Spleen (tissue), 11 donors: ENCODE data around the gene AHSA1. TPM values are rescaled to one million over a fixed set of nuclear protein-coding genes. Genes with fewer than 3 reads are reported as not detected.

Experiments used
- DNase-seq: peaks from one replicate; pipeline ENCODE4 v3.0.0-alpha.2; 2020
- H3K27ac ChIP-seq, 8 donors: fragments of 200-600 bp; sonication (generic) in 7 of 8; 1 replicate in 4 of 8; 2 replicates in 4 of 8; pipeline versions ENCODE4 v1.5.0 to v1.8.0; 2016 to 2021; ENCODE audit warnings: inconsistent platforms in 4 of 8, mild to moderate bottlenecking in 4 of 8, moderate library complexity in 1 of 8
- H3K27me3 ChIP-seq, 7 donors: fragments of 200-600 bp; sonication (generic) in 6 of 7; replicated peaks in 1 of 7; 1 replicate in 4 of 7; 2 replicates in 3 of 7; pipeline versions ENCODE4 v1.5.0 to v1.8.0; 2016 to 2021; ENCODE audit warnings: inconsistent platforms in 3 of 7, mild to moderate bottlenecking in 1 of 7
- H3K36me3 ChIP-seq, 6 donors: fragments of 200-600 bp; sonication (generic) in 5 of 6; 1 replicate in 4 of 6; 2 replicates in 2 of 6; pipeline versions ENCODE4 v1.5.0 to v1.8.0; 2016 to 2021; ENCODE audit warnings: inconsistent platforms in 2 of 6
- H3K4me1 ChIP-seq, 6 donors: fragments of 200-600 bp; sonication (generic) in 5 of 6; 1 replicate in 3 of 6; 2 replicates in 3 of 6; pipeline versions ENCODE4 v1.5.0 to v1.8.0; 2016 to 2021; ENCODE audit warnings: inconsistent platforms in 3 of 6
- H3K4me3 ChIP-seq, 8 donors: fragments of 200-600 bp; sonication (generic) in 7 of 8; 1 replicate in 4 of 8; 2 replicates in 4 of 8; pipeline versions ENCODE4 v1.5.0 to v1.8.0; 2016 to 2021; ENCODE audit warnings: inconsistent platforms in 4 of 8, mild to moderate bottlenecking in 4 of 8, moderate library complexity in 2 of 8
- H3K9me3 ChIP-seq, 8 donors: fragments of 200-600 bp; sonication (generic) in 7 of 8; 1 replicate in 4 of 8; 2 replicates in 4 of 8; pipeline versions ENCODE4 v1.5.0 to v1.8.0; 2016 to 2021; ENCODE audit warnings: inconsistent platforms in 4 of 8
- POLR2A ChIP-seq, 3 donors: fragments of 450-650 bp; IDR thresholded peaks; one replicate each; pipeline ENCODE4 v1.5.1; 2017; ENCODE audit warnings: antibody characterized with exemption in 3 of 3, mild to moderate bottlenecking in 1 of 3
- POLR2AphosphoS5 ChIP-seq, 3 donors: sonication (generic); formaldehyde crosslinking; IDR thresholded peaks; one replicate each; pipeline ENCODE4 v1.5.1; 2017; ENCODE audit warnings: antibody characterized with exemption in 3 of 3
- WGBS, 5 donors: extraction: QIAGEN DNeasy Blood & Tissue Kit in 3 of 5; methylation state at CpG; one replicate each; pipeline versions ENCODE4 v1.1.5 to v1.1.7; 2013 to 2018; 5-methylcytosine and 5-hydroxymethylcytosine counted together
- intact Hi-C: fragments of 100-400 bp; cut with DNase I; formaldehyde crosslinking; loops from one replicate; pipeline ENCODE4 v1.15.0; 2023; ENCODE audit warnings: low total_unique reads
- polyA plus RNA-seq, 3 donors: library from polyadenylated mRNA; stranded (reverse); fragments of 200-250 nt; gene quantifications; one replicate each; pipeline ENCODE4 v1.2.1, GENCODE V29; 2013
- total RNA-seq, 7 donors: library from RNA; depleted of rRNA in 3 of 7; stranded (reverse); fragments of >200 nt in 3 of 7; fragmentation: NEBNext Ultra II Directional in 4 of 7; extraction: Animal tissue kit (Norgen Biotek cat#: 25700) in 4 of 7; gene quantifications; one replicate each; pipeline versions ENCODE4 v1.1.0 to v1.2.1, GENCODE V29; 2016 to 2021
- TF ChIP-seq, protein P1 (sequence below), 11 experiments: fragments of 200-600 bp in 7 of 11; fragments of 450-650 bp in 4 of 11; sonication (generic) in 4 of 11; IDR thresholded peaks in 8 of 11; conservative IDR thresholded peaks in 3 of 11; 1 replicate in 7 of 11; 2 replicates in 4 of 11; pipeline versions ENCODE4 v1.4.0 to v1.8.0; 2016 to 2021; ENCODE audit warnings: antibody characterized with exemption in 11 of 11, inconsistent platforms in 4 of 11, mild to moderate bottlenecking in 1 of 11
- donor health status: healthy with polysubstance abuse.
- donor health status: DM: no; HTN: no; CAD: no; lungs with moderate emphysema.
- donor health status: DM: no; HTN: no; CAD: no.
- donor health status: Bipolar disorder and iron deficiency.
- donor health status: healthy.
- donor health status: DM: no; HTN: no; CAD: no.
- donor health status: DM: yes; HTN: yes; CAD: no.

The AHSA1 gene
- total and polyA plus RNA-seq, 10 donors, result 41.5 to 126 (median 80.7) TPM

DNA sequence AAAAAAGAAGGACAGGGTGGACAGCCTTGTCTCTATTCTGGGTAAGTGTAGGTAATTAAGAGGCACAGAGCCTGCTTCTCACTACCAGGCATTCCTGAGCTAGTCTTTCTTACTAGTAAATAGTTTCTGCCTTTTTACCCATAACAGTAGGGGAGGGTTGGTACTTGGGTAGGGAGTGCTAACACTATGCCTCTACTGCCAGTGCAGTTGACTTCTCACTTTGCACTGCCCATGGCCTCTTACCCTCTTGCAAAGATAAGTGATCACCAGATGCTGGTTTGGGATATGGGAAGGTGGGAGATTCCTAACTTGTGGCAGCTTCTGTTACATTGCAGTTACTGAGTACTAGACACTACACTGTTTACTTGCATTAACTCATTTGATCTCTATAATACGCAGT is 11.6 kb downstream of the AHSA1 start:
- Histone ChIP-seq H3K4me1 (no peaks in the 10 kb centered on the region), H3K4me3 (no peak overlapping the region), H3K27me3 (no peaks in the 10 kb centered on the region), H3K27ac (no peak overlapping the region), H3K9me3 (no peaks in the 10 kb centered on the region), H3K36me3 (peaks cover 8 to 61% (median 55%) of the 10 kb centered on the region in 6 donors)
- 89 to 100% (median 95%) methylated on average over 1 of the region's 1 CpG for WGBS, 5 donors
- TF ChIP-seq, protein P1, sequence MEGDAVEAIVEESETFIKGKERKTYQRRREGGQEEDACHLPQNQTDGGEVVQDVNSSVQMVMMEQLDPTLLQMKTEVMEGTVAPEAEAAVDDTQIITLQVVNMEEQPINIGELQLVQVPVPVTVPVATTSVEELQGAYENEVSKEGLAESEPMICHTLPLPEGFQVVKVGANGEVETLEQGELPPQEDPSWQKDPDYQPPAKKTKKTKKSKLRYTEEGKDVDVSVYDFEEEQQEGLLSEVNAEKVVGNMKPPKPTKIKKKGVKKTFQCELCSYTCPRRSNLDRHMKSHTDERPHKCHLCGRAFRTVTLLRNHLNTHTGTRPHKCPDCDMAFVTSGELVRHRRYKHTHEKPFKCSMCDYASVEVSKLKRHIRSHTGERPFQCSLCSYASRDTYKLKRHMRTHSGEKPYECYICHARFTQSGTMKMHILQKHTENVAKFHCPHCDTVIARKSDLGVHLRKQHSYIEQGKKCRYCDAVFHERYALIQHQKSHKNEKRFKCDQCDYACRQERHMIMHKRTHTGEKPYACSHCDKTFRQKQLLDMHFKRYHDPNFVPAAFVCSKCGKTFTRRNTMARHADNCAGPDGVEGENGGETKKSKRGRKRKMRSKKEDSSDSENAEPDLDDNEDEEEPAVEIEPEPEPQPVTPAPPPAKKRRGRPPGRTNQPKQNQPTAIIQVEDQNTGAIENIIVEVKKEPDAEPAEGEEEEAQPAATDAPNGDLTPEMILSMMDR (IDR thresholded peaks at IDR 0.05 in 8 of 11, conservative IDR thresholded peaks at IDR 0.05 in 3 of 11), result no peak
- TF ChIP-seq POLR2AphosphoS5 (IDR thresholded peaks at IDR 0.05) (no peak), POLR2A (IDR thresholded peaks at IDR 0.05) (no peak)
- intact Hi-C loops, result no loop called here
- no peak for DNase-seq

- intact Hi-C loops, result no loop called here
- no peak for DNase-seq
- WGBS, 5 donors, result 87 to 92% (median 90%) methylated on average over 5 of the region's 5 CpGs
- TF ChIP-seq POLR2A (IDR thresholded peaks at IDR 0.05), result no peak
- no peak for TF ChIP-seq POLR2AphosphoS5 (IDR thresholded peaks at IDR 0.05)
- TF ChIP-seq, protein P1 (IDR thresholded peaks at IDR 0.05 in 8 of 11, conservative IDR thresholded peaks at IDR 0.05 in 3 of 11), result no peak
- Histone ChIP-seq H3K4me1 (no peaks in the 10 kb centered on the region), H3K27ac (no peak overlapping the region), H3K4me3 (no peak overlapping the region), H3K9me3 (no peaks in the 10 kb centered on the region), H3K36me3 (peaks cover 3 to 53% (median 47%) of the 10 kb centered on the region in 6 donors), H3K27me3 (no peaks in the 10 kb centered on the region)
These were observed 12.5 kb downstream of the AHSA1 start for GRCh38 chr14:77470224-77470870.

DNA sequence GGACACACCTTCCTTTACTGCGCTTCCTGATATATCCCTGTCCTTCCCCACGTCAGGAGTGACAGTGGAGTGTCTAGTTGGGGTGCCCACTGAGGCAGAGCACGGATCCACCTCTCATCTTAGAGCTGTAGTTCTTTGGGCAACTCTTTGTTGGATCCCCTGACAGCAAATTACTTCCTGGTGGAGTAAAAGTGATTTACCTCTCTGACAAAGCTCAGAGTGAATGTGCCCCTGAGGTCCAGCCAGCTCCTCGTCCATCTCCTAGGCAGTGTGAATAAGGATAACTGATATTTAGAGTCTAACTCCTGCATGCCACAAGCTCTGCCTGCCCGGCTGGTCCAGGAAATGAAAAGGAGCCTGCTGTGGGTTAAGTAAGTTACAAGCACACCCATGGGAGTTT is 16.0 kb downstream of the AHSA1 start:
- Histone ChIP-seq H3K36me3 (peaks cover 0 to 17% (median 11%) of the 10 kb centered on the region in 6 donors), H3K27ac (no peak overlapping the region), H3K4me1 (no peaks in the 10 kb centered on the region), H3K27me3 (no peaks in the 10 kb centered on the region), H3K4me3 (no peak overlapping the region), H3K9me3 (no peaks in the 10 kb centered on the region)
- WGBS, 5 donors, result 63 to 76% (median 70%) methylated on average over 5 of the region's 5 CpGs
- intact Hi-C loops, result no loop called here
- DNase-seq, result no peak
- TF ChIP-seq POLR2AphosphoS5 (IDR thresholded peaks at IDR 0.05) (no peak), POLR2A (IDR thresholded peaks at IDR 0.05) (no peak)
- TF ChIP-seq, protein P1 (IDR thresholded peaks at IDR 0.05 in 8 of 11, conservative IDR thresholded peaks at IDR 0.05 in 3 of 11), result no peak

DNA sequence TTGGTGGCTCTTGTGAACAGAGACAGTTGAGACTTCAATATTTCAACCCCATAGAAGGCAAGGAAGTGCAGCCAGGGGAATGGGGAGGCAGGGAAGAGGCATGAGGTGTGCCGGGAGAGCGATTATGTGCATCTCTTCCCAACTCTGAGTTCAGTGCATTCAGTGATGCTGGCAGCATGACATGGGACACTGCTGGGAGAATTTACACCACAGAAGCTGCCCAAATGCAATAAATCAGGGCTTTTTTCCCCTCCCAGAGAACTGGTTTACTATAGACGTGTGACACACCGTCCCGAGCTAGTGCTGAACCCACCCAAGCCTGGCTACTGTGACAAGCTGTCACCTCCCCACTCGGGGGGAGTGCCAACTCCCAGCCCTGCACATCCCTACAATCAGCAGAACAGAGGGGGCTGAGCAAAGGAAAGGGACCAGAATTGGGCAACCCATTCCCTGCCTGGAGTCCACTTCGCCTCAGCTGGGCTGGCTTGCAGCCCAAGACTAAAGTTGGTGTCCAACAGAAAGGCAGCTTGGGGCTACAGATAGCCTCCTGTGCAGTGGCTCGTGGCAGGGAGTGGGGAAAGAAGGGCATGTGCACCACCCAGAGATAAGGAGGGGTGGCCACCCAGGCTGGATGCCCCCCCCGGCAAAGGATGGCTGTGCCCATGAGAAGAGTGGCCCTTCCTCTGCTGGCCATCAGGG is 16.7 kb downstream of the AHSA1 start:
- TF ChIP-seq, protein P1 (IDR thresholded peaks at IDR 0.05 in 8 of 11, conservative IDR thresholded peaks at IDR 0.05 in 3 of 11), result no peak
- TF ChIP-seq POLR2A (IDR thresholded peaks at IDR 0.05), result no peak
- TF ChIP-seq POLR2AphosphoS5 (IDR thresholded peaks at IDR 0.05), result no peak
- Histone ChIP-seq H3K27me3 (no peaks in the 10 kb centered on the region), H3K9me3 (no peaks in the 10 kb centered on the region), H3K27ac (no peak overlapping the region), H3K4me3 (no peak overlapping the region), H3K36me3 (peaks cover 0 to 10% (median 4%) of the 10 kb centered on the region in 6 donors), H3K4me1 (no peaks in the 10 kb centered on the region)
- WGBS, 5 donors, result 70 to 80% (median 77%) methylated on average over 7 to 9 of the region's 9 CpGs
- DNase-seq, result no peak
- intact Hi-C loops, result no loop called here
